K562 (cell line): ENCODE results near the gene NMRK2. TPM values are rescaled to one million over a fixed set of nuclear protein-coding genes. Genes with fewer than 3 reads are reported as not detected.

Experiments
- ATF1 ChIP-seq, 2 experiments: fragments of 450-650 bp in 1 of 2; IDR thresholded peaks; 2 replicates each; pipeline ENCODE4 v1.6.1; 2016; ENCODE audit warnings: missing compliant biosample characterization in 1 of 2, missing genetic modification characterization in 1 of 2
- BMI1 ChIP-seq: fragments of 150-350 bp; IDR thresholded peaks from 2 replicates; pipeline ENCODE4 v1.6.1; 2014; ENCODE audit warnings: low read length
- ETV6 ChIP-seq, 3 experiments: fragments of 150-350 bp in 1 of 3; sonication (generic) in 1 of 3; formaldehyde crosslinking in 1 of 3; IDR thresholded peaks; 2 replicates each; pipeline versions ENCODE4 v1.6.1 to v1.8.0; 2014 to 2022; ENCODE audit warnings: borderline replicate concordance in 2 of 3, low read depth in 2 of 3, antibody characterized with exemption in 1 of 3, low read length in 1 of 3, mild to moderate bottlenecking in 1 of 3, missing genetic modification reagents in 1 of 3
- HNRNPK ChIP-seq: fragments of 200-400 bp; formaldehyde crosslinking; IDR thresholded peaks from one replicate; pipeline ENCODE4 v1.6.1; 2018; ENCODE audit warnings: mild to moderate bottlenecking, low read depth, low read length; ENCODE audit not compliant: poor library complexity, severe bottlenecking
- IFI16 ChIP-seq: fragments of 250-450 bp; sonication (Bioruptor Pico); IDR thresholded peaks from 2 replicates; pipeline ENCODE4 v2.1.2; 2022; ENCODE audit warnings: mild to moderate bottlenecking, inconsistent platforms
- NR2C1 ChIP-seq, 2 experiments: fragments of 450-650 bp; IDR thresholded peaks; 2 replicates each; pipeline ENCODE4 v1.6.1; 2017; ENCODE audit warnings: mild to moderate bottlenecking in 2 of 2, antibody characterized with exemption in 1 of 2, inconsistent platforms in 1 of 2, missing compliant biosample characterization in 1 of 2, missing genetic modification characterization in 1 of 2
- PHF20 ChIP-seq: fragments of 450-650 bp; IDR thresholded peaks from 2 replicates; pipeline ENCODE4 v1.6.1; 2018; ENCODE audit not compliant: partially characterized antibody
- PHTF2 ChIP-seq: fragments of 250-450 bp; sonication (Bioruptor Pico); IDR thresholded peaks from 2 replicates; pipeline ENCODE4 v1.5.0; 2021; ENCODE audit warnings: mild to moderate bottlenecking
- POU5F1 ChIP-seq: fragments of 150-350 bp; IDR thresholded peaks from 2 replicates; pipeline ENCODE4 v1.6.1; 2014; ENCODE audit warnings: borderline replicate concordance, low read length, low read depth, mild to moderate bottlenecking; ENCODE audit not compliant: partially characterized antibody
- RAD21 ChIP-seq, 2 experiments: fragments of 250-450 bp in 1 of 2; fragments of 450-650 bp in 1 of 2; sonication (Bioruptor Pico) in 1 of 2; formaldehyde crosslinking in 1 of 2; IDR thresholded peaks in 1 of 2; conservative IDR thresholded peaks in 1 of 2; 2 replicates each; pipeline versions ENCODE4 v1.4.0 to v1.8.0; 2020 to 2022; ENCODE audit warnings: mild to moderate bottlenecking in 2 of 2, moderate library complexity in 1 of 2
- ZBED1 ChIP-seq: IDR thresholded peaks from 2 replicates; pipeline ENCODE4 v1.6.1; 2014
- ZBTB8A ChIP-seq: fragments of 450-650 bp; IDR thresholded peaks from 2 replicates; pipeline ENCODE4 v1.6.1; 2018; ENCODE audit warnings: mild to moderate bottlenecking, moderate library complexity; ENCODE audit not compliant: partially characterized antibody
- ZNF134 ChIP-seq: fragments of 250-450 bp; sonication (Bioruptor Pico); conservative IDR thresholded peaks from 2 replicates; pipeline ENCODE4 v1.4.0; 2020
- ZNF507 ChIP-seq: conservative IDR thresholded peaks from 2 replicates; pipeline ENCODE4 v1.6.1; 2017; ENCODE audit warnings: missing genetic modification characterization, missing compliant biosample characterization
- ZNF778 ChIP-seq: fragments of 450-650 bp; formaldehyde crosslinking; IDR thresholded peaks from 2 replicates; pipeline ENCODE4 v1.4.0; 2020; ENCODE audit warnings: mild to moderate bottlenecking, moderate library complexity
- ZNF79 ChIP-seq: fragments of 250-450 bp; sonication (Bioruptor Pico); IDR thresholded peaks from 2 replicates; pipeline ENCODE4 v1.4.0; 2020; ENCODE audit warnings: low read depth, mild to moderate bottlenecking, moderate library complexity
- polyA plus RNA-seq, 8 experiments: library from polyadenylated mRNA; depleted of rRNA in 4 of 8; stranded (reverse) in 5 of 8; unstranded in 3 of 8; fragments of >200 nt; fragmentation: Nextera tagmentation in 2 of 8; fragmentation: Illumina TruSeq in 1 of 8; extraction: Ambion mirVana in 2 of 8; extraction: Trizol in 1 of 8; gene quantifications; 2 replicates each; pipeline versions ENCODE4 v1.2.1 to v1.2.3, GENCODE V29; 2011 to 2014; ENCODE audit warnings: inconsistent platforms in 1 of 8, missing spikeins in 1 of 8
- total RNA-seq, 7 experiments: library from RNA; depleted of rRNA in 6 of 7; stranded (reverse); fragments of >200 nt in 6 of 7; fragmentation: Illumina TruSeq in 2 of 7; extraction: Trizol in 2 of 7; gene quantifications; 2 replicates each; pipeline versions ENCODE4 v1.2.1 to v1.2.3, GENCODE V29; 2011 to 2021; ENCODE audit warnings: low replicate concordance in 1 of 7
- TF ChIP-seq, protein P1 (sequence below): fragments of 250-450 bp; sonication (Bioruptor Pico); IDR thresholded peaks from 2 replicates; pipeline ENCODE4 v1.4.0; 2020
- TF ChIP-seq, protein P2 (sequence below): fragments of 450-650 bp; IDR thresholded peaks from one replicate; pipeline ENCODE4 v1.6.1; 2018; ENCODE audit warnings: mild to moderate bottlenecking, moderate library complexity; ENCODE audit not compliant: partially characterized antibody
- TF ChIP-seq, protein P3 (sequence below): fragments of 450-650 bp; formaldehyde crosslinking; IDR thresholded peaks from 2 replicates; pipeline ENCODE4 v1.4.0; 2020; ENCODE audit warnings: mild to moderate bottlenecking

Gene NMRK2
- total and polyA plus RNA-seq, 9 of the 15 experiments (the other 6 are each of a cell fraction or from before 2014, with no cell fraction given): not detected

- TF ChIP-seq, protein P1, sequence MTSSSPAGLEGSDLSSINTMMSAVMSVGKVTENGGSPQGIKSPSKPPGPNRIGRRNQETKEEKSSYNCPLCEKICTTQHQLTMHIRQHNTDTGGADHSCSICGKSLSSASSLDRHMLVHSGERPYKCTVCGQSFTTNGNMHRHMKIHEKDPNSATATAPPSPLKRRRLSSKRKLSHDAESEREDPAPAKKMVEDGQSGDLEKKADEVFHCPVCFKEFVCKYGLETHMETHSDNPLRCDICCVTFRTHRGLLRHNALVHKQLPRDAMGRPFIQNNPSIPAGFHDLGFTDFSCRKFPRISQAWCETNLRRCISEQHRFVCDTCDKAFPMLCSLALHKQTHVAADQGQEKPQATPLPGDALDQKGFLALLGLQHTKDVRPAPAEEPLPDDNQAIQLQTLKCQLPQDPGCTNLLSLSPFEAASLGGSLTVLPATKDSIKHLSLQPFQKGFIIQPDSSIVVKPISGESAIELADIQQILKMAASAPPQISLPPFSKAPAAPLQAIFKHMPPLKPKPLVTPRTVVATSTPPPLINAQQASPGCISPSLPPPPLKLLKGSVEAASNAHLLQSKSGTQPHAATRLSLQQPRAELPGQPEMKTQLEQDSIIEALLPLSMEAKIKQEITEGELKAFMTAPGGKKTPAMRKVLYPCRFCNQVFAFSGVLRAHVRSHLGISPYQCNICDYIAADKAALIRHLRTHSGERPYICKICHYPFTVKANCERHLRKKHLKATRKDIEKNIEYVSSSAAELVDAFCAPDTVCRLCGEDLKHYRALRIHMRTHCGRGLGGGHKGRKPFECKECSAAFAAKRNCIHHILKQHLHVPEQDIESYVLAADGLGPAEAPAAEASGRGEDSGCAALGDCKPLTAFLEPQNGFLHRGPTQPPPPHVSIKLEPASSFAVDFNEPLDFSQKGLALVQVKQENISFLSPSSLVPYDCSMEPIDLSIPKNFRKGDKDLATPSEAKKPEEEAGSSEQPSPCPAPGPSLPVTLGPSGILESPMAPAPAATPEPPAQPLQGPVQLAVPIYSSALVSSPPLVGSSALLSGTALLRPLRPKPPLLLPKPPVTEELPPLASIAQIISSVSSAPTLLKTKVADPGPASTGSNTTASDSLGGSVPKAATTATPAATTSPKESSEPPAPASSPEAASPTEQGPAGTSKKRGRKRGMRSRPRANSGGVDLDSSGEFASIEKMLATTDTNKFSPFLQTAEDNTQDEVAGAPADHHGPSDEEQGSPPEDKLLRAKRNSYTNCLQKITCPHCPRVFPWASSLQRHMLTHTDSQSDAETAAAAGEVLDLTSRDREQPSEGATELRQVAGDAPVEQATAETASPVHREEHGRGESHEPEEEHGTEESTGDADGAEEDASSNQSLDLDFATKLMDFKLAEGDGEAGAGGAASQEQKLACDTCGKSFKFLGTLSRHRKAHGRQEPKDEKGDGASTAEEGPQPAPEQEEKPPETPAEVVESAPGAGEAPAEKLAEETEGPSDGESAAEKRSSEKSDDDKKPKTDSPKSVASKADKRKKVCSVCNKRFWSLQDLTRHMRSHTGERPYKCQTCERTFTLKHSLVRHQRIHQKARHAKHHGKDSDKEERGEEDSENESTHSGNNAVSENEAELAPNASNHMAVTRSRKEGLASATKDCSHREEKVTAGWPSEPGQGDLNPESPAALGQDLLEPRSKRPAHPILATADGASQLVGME: peak; percentile 87; the same call in 1 of the 2 replicates
- no peak for TF ChIP-seq ZBTB8A
- peak; percentile 15 for TF ChIP-seq PHF20
- TF ChIP-seq ZNF507 (tag): no peak
- TF ChIP-seq PHTF2 (CRISPR knock-in tag): no peak
- peak; percentile 31 for TF ChIP-seq ATF1 (CRISPR knock-in tag; IDR thresholded peaks at IDR 0.05)
- TF ChIP-seq ATF1 (tag; IDR thresholded peaks at IDR 0.05): peak; percentile 93
- TF ChIP-seq ZNF134: no peak
- no peak for TF ChIP-seq BMI1
- no peak for TF ChIP-seq HNRNPK
- TF ChIP-seq, protein P2, sequence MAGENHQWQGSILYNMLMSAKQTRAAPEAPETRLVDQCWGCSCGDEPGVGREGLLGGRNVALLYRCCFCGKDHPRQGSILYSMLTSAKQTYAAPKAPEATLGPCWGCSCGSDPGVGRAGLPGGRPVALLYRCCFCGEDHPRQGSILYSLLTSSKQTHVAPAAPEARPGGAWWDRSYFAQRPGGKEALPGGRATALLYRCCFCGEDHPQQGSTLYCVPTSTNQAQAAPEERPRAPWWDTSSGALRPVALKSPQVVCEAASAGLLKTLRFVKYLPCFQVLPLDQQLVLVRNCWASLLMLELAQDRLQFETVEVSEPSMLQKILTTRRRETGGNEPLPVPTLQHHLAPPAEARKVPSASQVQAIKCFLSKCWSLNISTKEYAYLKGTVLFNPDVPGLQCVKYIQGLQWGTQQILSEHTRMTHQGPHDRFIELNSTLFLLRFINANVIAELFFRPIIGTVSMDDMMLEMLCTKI: no peak
- no peak for TF ChIP-seq ZNF79 (CRISPR knock-in tag)
- TF ChIP-seq RAD21 (CRISPR knock-in tag; conservative IDR thresholded peaks at IDR 0.05 in 1 of 2, IDR thresholded peaks at IDR 0.05 in 1 of 2): no peak
- TF ChIP-seq ZNF778 (CRISPR knock-in tag): no peak
- TF ChIP-seq IFI16: no peak
- TF ChIP-seq ETV6 (IDR thresholded peaks at IDR 0.05; ENCODE audit: borderline replicate concordance in 1 of 2, low read depth in 2 of 2, low read length in 1 of 2): no peak
- 0 out of 2 replicates have a peak, but pooled peaks have one; percentile 30 for TF ChIP-seq ETV6 (CRISPR knock-in tag; IDR thresholded peaks at IDR 0.05; ENCODE audit: borderline replicate concordance)
- TF ChIP-seq, protein P3, sequence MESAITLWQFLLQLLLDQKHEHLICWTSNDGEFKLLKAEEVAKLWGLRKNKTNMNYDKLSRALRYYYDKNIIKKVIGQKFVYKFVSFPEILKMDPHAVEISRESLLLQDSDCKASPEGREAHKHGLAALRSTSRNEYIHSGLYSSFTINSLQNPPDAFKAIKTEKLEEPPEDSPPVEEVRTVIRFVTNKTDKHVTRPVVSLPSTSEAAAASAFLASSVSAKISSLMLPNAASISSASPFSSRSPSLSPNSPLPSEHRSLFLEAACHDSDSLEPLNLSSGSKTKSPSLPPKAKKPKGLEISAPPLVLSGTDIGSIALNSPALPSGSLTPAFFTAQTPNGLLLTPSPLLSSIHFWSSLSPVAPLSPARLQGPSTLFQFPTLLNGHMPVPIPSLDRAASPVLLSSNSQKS (CRISPR knock-in tag): no peak
- no peak for TF ChIP-seq POU5F1
- no peak for TF ChIP-seq NR2C1 (IDR thresholded peaks at IDR 0.05)
- TF ChIP-seq NR2C1 (tag; IDR thresholded peaks at IDR 0.05): no peak
- TF ChIP-seq ZBED1: no peak
Measured at GRCh38 chr19:3970808-3971598, 38.1 kb downstream of the NMRK2 start, which contains the start of gene DAPK3 (continued).
